ENCODE data around the gene ACTC1.
"Not testable (repeated sequence)": the region's sequence is repeated elsewhere in the genome, so short reads cannot be mapped to it uniquely, and the experiment has no call there.

Gene ACTC1

DNA sequence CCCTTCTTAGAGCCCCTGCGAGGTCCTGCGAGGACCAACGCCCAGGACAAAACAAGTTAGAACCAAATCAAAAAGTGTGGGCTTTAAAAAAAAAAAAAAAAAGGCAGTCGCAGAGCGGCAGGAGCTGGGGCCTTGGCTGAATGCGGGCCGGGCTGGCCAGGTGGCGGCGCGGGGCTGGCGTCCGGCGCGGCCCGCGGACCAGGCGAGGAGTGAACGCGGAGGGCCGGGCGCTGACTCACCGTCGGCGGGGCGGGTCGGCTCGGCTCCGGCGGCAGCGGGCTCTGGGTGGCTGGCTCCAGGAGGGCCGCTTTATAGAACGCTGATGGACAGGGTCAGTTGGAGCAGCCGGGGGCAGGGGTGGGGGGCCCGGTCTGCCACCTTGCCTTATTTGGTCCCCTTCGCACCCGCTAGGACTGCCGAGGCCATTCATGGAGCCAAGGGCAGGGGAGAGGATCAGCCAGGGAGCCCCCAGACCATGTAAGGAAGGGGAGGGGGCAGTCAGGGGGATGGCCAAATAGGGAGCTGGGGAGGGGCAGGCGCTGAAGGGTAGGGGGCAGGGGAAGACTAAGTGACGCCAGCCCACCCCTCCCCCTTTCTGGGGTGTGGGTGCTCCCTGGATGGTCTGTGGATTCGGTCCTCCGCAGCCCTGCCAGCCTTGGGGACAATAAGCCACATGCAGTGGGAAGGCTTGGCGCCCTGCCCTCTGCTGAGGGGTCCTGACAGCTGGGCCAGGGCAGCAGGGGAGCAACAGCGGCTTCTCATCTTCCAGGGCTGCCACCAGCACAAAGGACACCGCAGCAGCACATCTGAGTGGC, at the start of gene ACTC1:
Gene ACTC1 (minus strand): TSS at position 283 of the 815 bp plus-strand sequence. CDS start 741 bp downstream, outside the sequence.
- DNase-seq = peak; percentile 4

DNA sequence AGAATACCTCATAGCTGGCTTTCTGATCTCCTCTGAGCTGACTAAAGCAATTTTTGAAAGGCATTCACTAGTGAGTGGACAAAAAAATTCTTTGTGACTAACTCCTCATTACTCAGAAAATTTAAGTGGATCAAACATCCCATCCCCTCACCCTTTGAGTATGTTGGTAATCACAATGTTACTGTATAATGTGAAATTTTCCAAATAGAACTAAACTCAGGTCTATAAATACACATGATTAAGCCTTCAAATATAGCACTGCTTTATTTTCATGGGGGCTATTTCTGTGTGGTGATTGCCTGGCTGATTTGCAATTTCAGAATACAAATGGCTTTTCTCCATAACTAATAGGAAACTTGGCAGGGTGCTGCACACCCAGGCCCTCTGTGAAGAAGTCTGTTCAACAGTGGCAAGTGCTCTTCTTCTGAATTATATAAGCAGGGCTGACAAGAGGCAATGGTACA, 45.9 kb upstream of the ACTC1 start:
- no peak for DNase-seq

DNA sequence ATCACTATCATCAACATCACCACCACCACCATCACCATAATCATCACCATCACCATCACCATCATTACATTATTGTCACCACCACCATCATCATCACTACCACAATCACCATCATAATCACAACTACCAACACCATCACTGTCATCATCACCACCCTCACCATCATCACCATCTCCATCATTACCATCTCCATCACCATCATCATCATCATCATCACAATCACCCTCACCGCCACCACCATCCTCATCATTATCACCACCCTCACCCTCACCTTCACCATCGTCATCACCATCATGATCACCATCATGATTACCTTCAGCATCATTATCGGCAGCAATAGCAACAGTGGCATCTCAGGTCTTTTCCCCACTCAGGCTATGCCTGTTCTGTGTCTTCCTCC, 42.9 kb upstream of the ACTC1 start:
- no peak for DNase-seq

DNA sequence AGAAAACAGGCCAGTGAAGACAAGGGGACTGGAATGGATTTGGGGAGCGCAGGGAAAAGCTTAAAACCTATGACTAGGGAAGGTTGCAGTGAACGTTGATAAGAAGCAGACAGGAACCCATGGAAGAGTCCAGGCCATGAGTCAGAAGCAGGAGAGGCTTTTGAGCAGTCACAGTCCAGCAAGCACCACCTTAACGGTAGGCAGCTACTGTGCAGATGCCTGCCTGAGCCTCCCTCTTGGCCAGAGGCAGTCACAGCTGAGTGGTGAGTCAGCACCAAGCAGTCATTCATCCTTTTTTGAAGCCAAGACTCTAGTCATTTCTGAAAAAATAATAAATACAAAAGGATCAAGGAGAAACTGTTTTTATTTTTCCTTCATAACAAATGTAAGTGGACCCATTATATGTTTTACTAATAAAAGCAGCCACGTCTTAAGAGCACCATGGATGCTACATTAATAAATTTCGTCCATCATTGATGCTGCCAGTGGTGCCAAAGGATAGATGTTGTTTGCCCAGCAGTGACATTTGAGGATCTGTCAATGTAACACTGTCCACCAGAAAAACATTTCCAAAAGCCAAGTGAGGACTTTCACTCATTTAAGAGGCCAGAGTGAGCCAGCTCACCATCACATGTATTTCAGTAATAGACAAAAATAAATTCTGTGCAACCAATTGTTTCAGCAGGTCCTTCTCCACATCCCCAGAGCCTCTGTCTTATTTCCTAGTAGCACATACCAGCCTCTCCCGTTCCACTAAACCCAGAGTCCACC, 42.1 kb upstream of the ACTC1 start:
- DNase-seq = no peak

DNA sequence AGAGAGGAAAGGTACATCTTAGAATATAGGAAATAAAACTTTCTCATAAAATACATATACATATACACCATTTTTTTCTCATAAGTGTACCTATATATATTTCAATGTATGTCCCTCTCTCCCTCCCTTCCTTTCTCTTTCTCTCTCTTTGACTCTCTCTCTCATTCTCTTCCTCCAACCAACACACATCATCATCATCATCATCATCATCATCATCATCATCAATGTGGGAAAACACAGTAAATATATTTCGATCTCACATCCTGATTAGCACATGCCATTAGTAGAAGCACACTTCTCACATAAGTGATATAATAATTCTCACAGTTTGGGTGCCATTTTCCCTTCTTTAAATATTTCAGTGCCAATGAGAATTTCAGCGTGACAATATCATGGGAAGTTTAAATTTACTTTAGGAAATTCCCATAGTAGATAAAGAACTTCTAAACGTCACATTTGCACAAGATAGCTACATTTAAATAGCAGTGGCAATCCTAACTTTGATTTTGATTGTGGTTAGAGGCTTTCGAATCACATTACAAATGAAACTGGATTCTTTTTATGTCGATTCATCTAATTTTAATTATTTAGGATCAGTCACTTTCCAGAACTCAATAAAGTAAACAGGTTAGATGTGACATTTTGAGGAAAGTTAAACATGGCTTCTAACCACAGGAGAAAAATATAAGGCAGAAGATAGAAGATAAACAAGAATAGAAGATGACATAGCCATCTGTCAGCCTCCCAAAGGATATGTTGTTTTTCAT, 33.0 kb upstream of the ACTC1 start:
- DNase-seq = no peak

DNA sequence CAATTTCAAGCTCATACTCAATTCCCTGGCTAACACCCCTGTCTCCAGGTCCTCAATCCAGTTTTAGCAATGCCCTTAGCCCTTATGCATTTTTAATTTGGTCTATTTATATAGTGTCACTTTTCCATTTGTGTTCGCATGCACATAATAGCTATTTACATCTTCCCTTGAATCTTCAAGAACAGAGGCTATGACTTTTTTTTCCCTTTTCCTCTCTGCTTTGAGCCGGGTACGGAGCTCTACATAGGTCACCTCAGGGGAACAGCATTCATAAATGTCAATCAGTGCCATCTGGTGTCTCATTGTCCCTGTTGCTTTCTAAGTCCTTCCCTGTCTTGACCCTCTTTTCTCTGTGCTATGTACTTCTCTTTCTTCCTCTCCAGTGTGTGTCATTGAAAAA, 26.5 kb upstream of the ACTC1 start:
- DNase-seq = no peak

DNA sequence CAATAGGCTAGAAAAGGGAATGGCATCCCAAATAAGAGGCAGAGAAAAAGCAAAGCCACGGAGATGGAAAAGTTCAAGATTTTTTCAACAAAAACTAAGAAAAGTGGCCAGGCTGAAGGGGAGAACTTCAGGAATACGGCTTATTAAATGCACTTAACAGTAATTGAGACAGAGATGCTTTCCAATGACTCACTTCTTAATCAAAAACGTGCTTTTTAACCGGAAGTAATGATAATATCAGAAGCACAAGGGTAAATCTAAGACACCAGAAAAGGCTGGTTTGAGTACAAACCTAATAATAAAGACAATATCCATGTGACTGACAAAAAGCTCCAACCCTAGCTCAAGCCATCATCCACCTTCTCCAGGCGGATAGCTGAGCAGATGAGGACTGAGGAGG, 24.8 kb upstream of the ACTC1 start:
- no peak for DNase-seq

DNA sequence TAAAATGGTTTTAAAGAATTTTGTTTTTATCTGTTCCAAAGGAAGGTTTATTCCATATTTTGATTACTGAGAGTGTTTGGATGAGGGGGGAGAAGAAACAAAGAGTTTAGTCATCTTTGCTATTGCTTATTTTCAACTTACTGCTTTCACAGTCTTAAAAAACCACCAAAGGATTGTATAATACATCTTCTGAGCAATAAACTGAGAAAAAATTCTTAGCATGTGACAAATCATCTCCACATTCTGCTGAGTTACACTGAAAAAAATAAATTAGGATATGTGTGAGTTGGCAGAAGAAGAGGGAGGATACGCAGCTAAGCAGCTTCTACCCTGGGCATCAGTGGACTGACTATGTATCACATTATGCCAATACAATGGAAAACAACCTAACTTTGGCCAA, 23.2 kb upstream of the ACTC1 start:
- DNase-seq = no peak

DNA sequence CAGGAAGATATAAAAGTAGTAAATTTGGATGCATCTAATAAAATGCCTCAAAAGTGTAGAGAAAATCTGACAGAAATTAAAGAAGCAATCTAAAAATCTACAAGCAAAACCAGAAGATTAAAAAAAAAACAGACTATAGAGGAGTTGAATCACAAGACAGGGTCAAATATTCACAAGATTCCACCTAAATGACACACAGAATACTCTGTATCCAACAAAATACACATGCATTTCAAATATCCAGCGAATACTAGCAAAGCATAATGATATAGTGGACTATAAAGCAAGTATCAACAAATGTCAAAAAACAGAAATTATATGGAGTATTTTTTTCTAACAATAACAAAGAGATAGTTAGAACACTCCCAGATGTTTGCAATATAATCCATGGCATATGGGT, 20.5 kb upstream of the ACTC1 start:
- no peak for DNase-seq

DNA sequence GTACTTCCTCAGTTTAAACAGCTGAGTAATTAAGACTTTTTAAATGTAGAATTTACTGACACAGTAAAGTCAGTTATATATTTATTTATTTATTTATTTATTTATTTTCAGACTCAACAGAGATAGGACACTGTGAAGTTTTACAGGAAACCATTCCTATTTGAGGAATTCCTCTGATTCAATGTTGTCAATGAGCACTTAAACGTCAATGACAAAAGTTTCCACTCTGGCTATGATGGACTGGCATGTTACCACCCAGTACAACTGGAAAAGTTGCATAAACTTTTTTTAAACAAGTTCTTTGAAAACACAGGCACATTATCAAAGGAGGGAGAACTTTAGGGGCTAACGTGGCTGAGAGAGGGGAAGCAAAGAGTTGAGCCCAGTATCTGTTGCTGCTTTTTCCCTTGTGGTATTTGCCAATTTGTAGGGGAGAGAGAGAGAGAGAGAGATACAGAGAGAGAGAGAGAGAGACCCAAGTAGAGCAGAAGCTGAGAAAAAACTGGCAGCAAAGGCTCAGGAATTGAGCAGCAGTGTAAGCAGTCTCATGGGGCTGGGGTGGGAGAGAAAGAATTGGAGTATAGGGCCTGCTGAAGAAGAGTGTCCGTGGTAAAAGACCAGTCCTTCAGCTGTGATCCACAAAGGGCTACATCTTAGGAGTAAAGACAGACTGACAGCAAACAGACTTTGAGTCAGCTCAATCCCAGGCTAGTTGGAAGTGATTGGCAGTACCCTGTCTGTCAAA, 18.3 kb upstream of the ACTC1 start:
- no peak for DNase-seq

DNA sequence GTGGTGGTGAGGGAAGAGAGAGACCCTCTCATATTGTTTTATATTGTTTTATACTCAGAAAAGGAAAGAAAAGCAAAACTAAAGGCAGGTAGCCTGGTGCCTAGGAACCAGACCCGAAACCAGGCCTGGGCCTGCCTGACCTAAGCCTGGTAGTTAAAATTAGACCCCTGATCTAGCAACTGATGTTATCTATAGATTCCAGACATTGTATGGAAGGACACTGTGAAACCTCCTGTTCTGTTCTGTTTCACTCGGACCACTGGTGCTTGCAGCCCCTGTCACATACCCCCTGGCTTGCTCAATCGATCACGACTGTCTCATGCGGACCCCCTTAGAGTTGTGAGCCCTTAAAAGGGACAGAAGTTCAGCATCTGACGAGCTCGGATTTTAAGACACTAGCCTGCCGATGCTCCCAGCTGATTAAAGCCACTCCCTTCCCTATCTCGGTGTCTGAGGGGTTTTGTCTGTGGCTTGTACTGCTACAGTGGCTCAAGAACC, 17.6 kb upstream of the ACTC1 start:
- DNase-seq = not testable (repeated sequence)

DNA sequence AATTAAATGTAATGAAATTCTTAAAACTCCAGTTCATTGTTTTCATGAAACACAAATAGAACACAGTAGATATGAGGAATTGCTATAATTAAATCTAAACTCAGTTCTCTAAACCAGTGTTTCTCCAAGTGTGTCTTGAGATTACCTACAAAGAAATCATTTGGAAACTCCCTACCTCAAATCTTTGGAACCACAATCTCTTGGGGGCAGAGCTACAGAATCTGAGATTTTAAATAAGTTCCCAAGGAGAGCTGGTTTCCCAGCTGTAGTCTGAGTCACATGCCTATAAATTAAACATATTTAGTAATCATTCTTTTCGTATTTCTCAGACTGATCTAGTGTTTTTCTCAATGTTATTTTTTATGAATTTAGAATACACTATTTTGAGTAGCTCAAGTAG, 17.0 kb upstream of the ACTC1 start:
- DNase-seq = no peak

DNA sequence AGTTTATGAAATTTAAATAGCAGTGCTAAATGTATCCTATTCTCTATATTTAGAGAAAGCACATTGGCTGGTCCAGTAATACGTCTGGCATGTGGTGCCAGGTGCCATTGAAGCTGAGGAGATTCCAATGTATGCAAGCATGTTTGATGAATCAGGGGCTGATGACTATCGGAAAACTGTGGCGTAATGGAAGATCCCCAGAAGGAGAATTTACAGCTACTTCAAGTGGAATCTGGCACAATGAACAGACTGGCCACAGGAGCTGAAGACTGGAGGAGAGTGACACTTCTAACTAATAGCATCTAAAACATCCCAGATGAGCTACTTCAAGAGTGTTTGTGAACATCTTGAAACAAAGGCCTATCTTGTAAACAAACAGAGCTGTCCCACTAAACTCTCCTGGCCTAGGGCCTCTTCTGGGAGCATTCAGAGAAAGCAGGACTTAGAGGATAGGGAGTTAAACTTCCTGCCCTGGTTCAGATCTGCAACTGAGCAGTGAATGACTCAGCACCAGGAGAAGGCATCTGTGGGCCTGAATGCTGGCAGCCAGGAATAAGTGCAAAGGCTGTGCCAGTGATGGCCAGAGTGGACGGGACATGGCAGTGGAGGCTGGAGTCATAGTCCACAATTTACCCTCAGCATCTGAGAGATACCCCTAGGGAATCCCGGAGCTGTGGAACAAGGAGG, 15.2 kb upstream of the ACTC1 start:
- DNase-seq = no peak

DNA sequence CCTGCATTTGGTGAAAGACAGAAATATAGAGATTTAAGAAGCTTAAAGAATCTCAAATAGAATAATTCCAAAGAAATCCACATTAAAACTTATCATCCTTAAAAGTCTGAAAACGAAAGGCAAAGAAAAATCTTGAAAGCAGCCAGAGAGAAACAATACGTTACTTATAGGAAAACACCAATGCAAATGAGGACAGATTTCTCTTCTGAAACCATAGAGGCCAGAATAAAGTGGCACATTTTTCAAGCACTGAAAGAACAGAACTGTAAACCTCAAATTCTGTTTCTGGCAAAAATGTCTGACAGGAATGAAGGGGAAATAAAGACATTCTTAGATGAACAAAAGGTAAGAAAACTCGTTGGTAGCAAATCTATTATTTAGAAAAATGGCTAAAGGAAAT, 13.8 kb upstream of the ACTC1 start:
- no peak for DNase-seq

DNA sequence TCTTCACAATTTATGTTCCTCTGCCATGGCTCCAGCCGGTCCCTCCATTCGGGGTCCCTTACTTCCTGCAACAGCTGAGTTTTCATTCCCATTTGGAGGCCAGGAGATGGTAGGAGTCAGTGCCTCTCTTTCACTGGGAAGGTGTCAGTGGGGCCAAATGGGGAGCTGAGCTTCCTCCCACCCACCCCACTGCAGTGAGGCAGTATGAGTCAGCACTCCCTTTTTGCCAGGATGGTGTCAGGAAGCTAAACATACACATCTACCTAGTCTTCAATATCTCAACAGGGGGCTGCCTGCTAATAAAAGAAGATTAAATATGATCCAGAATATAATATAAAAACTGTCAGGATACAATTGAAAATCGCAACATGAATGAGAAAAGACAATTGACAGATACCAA, 12.7 kb upstream of the ACTC1 start:
- DNase-seq = no peak

DNA sequence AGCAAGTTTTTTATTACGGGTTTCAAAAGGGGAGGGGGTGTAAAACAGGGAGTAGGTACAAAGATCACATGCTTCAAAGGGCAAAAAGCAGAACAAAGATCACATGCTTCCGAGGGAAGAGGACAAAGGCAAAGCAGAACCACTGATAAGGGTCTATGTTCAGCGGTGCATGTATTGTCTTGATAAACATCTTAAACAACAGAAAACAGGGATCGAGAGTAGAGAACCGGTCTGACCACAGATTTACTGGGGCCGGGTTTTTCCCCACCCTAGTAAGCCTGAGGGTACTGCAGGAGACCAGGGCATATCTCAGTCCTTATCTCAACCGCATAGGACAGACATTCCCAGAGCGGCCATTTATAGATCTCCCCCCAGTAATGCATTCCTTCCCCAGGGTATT, 11.9 kb upstream of the ACTC1 start:
- not testable (repeated sequence) for DNase-seq

DNA sequence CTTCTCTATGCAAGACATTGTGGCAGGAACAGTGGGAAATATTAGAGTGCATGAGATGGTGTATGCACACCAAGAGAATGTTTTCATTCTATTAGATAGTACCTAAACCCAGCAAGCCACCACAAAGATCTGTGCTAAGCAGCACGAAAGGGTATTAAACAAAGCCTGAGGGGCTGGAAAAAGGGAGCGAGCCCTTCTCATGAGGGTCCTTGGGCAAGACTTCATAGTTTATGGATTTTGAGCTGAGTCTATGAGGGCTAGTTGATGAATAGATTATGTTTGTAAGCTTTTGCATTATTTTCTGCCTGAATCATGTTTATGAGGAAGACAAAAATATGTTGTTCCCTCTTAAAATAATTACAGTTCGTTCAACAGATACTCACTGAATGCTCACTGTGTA, 9.4 kb upstream of the ACTC1 start:
- no peak for DNase-seq

DNA sequence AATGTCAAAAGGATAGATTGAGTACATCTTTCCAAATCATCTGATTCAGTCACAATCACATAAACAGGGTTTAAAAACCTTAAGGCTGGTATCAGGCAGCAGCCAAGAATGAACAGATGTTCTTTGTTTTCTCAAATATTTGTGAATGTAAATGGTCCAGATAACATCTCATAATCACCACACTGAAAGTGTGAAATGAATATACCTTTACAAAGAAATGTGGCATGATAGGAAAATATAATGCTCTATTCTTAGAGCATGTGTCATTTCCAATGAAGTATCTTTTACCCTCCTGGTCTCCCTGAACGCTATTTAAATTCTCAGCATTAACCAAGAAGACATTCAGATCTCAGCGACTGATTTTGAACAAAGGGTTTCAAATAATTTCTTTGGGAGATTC, 8.8 kb upstream of the ACTC1 start:
- DNase-seq = peak; percentile 2

DNA sequence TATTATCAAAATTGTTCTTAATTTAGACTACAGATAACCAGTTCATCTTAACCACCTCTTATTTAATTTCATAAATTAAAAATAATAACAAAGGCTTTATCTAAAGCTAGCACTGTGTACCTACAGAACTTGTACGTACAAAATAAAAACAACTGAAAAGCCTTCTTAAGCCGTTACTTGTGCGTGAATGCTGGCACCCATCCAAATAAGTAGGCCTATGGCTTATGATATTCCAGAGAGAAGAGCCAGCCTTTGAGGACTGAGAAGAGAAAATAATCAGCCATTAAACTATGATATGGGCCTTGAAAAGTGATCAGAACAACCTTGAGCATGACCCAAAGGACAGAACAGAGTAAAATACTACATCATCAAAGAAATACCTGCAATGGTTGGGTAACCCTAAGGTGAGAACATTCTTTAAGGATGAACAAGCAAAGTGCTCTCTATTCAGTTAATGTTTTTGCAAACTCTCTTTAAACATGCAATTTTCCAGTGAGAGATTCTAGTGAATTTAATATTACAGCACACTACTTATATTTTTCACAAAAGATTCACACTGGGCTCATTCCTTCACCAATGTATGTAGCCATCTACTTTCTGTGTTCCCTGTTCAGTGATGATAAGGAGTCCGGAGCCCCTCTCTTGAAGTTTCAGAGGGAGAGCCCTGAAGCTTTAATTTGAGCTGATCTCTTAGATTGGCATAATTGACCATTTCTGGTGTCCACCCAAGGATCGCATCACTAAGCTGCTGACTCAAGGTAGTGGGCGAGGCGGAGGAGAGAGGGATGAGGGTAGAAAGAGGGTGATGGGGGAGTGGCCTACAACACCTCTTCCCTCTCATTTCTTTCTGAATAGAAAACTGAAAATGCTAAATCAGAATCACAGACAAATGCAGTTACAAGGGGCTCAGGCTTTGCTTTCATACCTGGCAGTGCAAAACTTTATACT, 7.7 kb upstream of the ACTC1 start:
- no peak for DNase-seq

DNA sequence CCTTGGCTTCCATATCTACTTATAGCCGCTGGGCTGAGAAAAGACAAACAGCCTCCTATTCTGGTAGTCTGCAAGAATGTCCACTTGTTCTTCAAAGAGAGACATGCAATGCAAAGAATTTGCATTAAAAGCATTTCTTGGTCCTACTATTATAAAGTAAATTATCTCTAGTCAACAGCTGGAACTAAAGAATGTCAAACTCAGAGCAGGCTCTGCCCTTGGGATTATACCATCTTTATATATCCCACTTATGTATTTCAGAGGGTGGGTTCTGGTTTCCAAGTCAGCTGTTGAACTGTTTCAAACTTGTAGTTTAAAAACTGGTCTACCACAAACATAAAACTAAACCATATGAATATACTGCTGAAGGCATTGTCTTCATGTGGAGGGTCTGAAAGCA, 7.0 kb upstream of the ACTC1 start:
- no peak for DNase-seq
